ENCODE results near the gene KLHDC10.
"Not testable (repeated sequence)": the region's sequence is repeated elsewhere in the genome, so short reads cannot be mapped to it uniquely, and the experiment has no call there.

The KLHDC10 gene

GRCh38 chr7:130084037-130084875, 13.9 kb downstream of the KLHDC10 start:
- TF ChIP-seq, protein P1, sequence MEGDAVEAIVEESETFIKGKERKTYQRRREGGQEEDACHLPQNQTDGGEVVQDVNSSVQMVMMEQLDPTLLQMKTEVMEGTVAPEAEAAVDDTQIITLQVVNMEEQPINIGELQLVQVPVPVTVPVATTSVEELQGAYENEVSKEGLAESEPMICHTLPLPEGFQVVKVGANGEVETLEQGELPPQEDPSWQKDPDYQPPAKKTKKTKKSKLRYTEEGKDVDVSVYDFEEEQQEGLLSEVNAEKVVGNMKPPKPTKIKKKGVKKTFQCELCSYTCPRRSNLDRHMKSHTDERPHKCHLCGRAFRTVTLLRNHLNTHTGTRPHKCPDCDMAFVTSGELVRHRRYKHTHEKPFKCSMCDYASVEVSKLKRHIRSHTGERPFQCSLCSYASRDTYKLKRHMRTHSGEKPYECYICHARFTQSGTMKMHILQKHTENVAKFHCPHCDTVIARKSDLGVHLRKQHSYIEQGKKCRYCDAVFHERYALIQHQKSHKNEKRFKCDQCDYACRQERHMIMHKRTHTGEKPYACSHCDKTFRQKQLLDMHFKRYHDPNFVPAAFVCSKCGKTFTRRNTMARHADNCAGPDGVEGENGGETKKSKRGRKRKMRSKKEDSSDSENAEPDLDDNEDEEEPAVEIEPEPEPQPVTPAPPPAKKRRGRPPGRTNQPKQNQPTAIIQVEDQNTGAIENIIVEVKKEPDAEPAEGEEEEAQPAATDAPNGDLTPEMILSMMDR (IDR thresholded peaks at IDR 0.05; ENCODE audit: low read depth, low read length, missing control alignments), result peak; percentile 46
- no peak overlapping the region for H3K4me3 ChIP-seq (ENCODE audit: low read depth, low read length)
- DNase-seq (ENCODE audit: low read depth), result no peak

DNA sequence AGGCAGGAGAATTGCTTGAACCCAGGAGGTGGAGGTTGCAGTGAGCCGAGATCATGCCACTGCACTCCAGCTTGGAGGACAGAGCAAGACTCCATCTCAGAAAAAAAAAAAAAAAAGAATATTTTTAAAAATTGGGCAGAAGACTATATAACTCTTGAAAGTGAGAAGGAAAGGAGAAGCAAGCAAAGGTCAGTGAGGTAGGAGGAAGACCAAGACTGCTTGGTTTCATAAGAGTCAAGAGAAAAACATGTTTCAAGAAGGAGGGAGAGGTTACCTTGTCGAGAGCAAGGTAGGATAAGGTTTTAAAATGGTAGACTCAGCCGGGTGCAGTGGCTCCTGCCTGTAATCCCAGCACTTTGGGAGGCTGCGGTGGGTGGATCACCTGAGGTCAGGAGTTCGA, 14.9 kb downstream of the KLHDC10 start:
- not testable (repeated sequence) for DNase-seq (ENCODE audit: low read depth); H3K4me3 ChIP-seq (ENCODE audit: low read depth, low read length)

DNA sequence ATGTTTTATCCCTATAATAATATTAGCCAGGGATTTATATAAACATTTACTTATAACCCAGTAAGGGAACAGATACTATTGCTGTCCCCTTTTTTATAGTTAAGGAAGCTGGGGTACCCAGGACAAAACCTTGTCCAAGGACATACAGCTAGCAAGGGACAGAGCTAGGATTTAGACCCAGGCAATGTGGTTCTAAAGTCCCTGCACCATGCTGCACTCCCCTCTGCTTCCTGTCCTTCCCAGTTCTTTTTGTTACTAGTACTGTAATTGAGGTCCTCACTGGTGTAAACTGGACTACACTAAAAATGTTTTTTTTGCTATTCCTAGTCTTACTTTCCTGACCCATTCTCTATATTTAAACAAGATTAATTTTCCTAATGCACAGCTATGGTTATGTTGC, 16.6 kb downstream of the KLHDC10 start:
- TF ChIP-seq, protein P1 (IDR thresholded peaks at IDR 0.05; ENCODE audit: low read depth, low read length, missing control alignments), result no peak
- no peak for DNase-seq (ENCODE audit: low read depth)
- H3K4me3 ChIP-seq (ENCODE audit: low read depth, low read length), result no peak overlapping the region

DNA sequence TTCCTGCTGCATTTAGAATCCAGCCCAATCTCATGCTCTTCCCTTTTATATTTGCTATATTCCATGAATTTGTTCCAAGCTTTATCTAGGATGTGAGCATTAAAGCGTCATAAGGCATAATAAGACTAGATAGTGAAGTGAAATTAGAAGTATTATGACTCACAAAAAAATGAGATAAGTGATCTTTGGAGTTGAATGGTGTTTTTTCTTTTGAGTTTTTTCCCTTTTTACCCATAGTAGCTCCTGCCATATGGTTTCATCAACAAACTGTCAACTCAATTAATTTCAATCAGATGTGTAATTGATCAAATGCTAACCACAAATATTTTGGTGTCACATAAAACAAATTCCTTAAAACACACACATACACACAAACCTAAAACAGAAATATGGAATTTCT, 17.0 kb downstream of the KLHDC10 start:
- no peak overlapping the region for H3K4me3 ChIP-seq (ENCODE audit: low read depth, low read length)
- DNase-seq (ENCODE audit: low read depth), result no peak
- TF ChIP-seq, protein P1 (IDR thresholded peaks at IDR 0.05; ENCODE audit: low read depth, low read length, missing control alignments), result no peak

GRCh38 chr7:130090745-130091532, 20.6 kb downstream of the KLHDC10 start:
- H3K4me3 ChIP-seq (ENCODE audit: low read depth, low read length), result no peak overlapping the region
- DNase-seq (ENCODE audit: low read depth), result no peak
- TF ChIP-seq, protein P1 (IDR thresholded peaks at IDR 0.05; ENCODE audit: low read depth, low read length, missing control alignments), result no peak

DNA sequence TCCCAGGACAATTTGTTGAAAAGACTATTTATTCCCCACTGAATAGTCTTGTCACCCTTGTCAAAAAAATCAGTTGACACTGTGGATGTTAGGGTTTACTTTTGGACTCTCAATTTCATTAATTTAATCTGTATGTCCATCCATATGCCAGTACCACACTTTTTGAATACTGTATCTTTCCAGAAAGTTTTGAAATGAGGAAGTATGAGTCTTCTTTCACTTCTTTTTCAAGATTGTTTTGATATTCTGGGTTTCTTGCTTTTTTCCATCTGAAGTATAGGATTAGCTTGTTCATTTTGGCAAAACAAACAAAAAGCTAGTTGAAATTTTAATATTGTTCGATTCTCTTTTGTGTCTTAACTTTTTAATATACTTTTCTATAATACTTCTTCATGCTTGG, 21.7 kb downstream of the KLHDC10 start:
- H3K4me3 ChIP-seq (ENCODE audit: low read depth, low read length), result no peak overlapping the region
- no peak for DNase-seq (ENCODE audit: low read depth)
- TF ChIP-seq, protein P1 (IDR thresholded peaks at IDR 0.05; ENCODE audit: low read depth, low read length, missing control alignments), result no peak

DNA sequence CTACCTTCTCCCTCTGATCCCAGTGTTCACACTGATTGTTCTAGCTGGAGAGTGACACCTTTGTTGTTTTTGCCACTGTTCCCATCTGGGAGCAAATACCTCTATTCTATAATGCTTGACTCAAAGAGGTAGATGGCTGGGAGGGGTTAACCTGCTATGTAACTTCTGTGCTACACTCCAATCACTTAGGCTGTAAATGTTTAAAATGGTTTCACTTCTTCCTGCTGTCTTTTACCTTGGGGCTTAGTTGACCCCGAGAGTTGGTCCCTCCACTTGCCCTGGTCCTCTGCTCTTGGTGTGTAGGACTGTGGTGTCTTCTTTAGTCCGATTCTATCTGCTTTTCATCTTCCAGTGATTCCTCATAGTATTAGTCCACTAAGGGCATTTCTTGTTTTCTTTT, 22.3 kb downstream of the KLHDC10 start:
- no peak for DNase-seq (ENCODE audit: low read depth)
- no peak overlapping the region for H3K4me3 ChIP-seq (ENCODE audit: low read depth, low read length)
- TF ChIP-seq, protein P1 (IDR thresholded peaks at IDR 0.05; ENCODE audit: low read depth, low read length, missing control alignments), result no peak
